Sigmoid colon (tissue), 4 donors: ENCODE data around the gene HOXA1.

Experiments
- POLR2AphosphoS5 ChIP-seq, 4 donors: sonication (generic); formaldehyde crosslinking; IDR thresholded peaks; one replicate each; pipeline ENCODE4 v1.6.1; 2017; ENCODE audit warnings: antibody characterized with exemption in 4 of 4
- TF ChIP-seq, protein P1 (sequence below), 4 experiments: fragments of 450-650 bp in 3 of 4; fragments of 200-600 bp in 1 of 4; IDR thresholded peaks; one replicate each; pipeline ENCODE4 v1.5.1; 2016 to 2019; ENCODE audit warnings: antibody characterized with exemption in 4 of 4, mild to moderate bottlenecking in 3 of 4, moderate library complexity in 2 of 4

DNA sequence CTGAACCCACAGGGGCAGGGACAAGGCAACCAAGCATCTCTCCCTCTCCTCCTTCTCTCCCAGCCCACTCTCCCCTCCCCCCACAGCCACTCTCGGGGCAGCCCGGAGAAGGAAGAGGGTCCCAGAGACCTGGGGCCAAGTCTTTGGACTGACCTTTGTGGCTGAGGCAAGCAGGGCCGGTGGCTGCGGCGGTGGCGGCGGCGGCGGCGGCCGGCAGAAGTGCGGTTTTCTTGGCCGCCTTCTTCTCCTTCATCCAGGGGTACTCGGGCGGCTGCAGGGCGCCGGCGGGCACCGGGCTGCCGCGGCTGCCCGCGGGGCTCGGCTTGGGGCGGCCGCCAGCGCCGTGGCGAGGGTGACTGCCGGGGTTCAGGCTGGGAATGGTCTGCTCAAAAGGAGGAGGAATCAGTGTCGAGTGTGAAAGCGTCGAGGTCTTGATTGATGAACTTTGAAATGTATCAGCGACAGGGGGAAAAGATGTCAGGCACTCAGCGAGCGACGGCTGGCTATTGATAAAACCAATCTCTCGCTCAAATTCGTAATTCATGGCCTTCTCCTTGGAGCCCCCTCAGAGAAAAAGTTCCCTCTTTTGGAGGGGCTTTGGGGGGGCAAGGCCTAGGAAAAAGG lies 6.3 kb upstream of the HOXA1 start:
- TF ChIP-seq, protein P1, sequence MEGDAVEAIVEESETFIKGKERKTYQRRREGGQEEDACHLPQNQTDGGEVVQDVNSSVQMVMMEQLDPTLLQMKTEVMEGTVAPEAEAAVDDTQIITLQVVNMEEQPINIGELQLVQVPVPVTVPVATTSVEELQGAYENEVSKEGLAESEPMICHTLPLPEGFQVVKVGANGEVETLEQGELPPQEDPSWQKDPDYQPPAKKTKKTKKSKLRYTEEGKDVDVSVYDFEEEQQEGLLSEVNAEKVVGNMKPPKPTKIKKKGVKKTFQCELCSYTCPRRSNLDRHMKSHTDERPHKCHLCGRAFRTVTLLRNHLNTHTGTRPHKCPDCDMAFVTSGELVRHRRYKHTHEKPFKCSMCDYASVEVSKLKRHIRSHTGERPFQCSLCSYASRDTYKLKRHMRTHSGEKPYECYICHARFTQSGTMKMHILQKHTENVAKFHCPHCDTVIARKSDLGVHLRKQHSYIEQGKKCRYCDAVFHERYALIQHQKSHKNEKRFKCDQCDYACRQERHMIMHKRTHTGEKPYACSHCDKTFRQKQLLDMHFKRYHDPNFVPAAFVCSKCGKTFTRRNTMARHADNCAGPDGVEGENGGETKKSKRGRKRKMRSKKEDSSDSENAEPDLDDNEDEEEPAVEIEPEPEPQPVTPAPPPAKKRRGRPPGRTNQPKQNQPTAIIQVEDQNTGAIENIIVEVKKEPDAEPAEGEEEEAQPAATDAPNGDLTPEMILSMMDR (IDR thresholded peaks at IDR 0.05), result no peak
- peak in 1 of 4 donors; percentile 1 for TF ChIP-seq POLR2AphosphoS5 (IDR thresholded peaks at IDR 0.05)
